H7 (cell line): ENCODE measurements around the gene ANAPC2. TPM values are rescaled to one million over a fixed set of nuclear protein-coding genes. Genes with fewer than 3 reads are reported as not detected.
"Not testable (repeated sequence)": the region's sequence is repeated elsewhere in the genome, so short reads cannot be mapped to it uniquely, and the experiment has no call there.

Experiments used
- DNase-seq: peaks from one replicate; pipeline ENCODE4 v3.0.0; 2012
- H3K27me3 ChIP-seq: 2 replicates; pipeline ENCODE4 v1.6.0; 2011; ENCODE audit warnings: mild to moderate bottlenecking, low read length; ENCODE audit not compliant: control insufficient read depth, insufficient read depth
- H3K36me3 ChIP-seq: replicated peaks from 2 replicates; pipeline ENCODE4 v1.5.1; 2011; ENCODE audit warnings: low read length; ENCODE audit not compliant: control insufficient read depth, insufficient read depth
- H3K4me3 ChIP-seq: 2 replicates; pipeline ENCODE4 v1.5.1; 2011; ENCODE audit warnings: low read depth, mild to moderate bottlenecking, control low read depth, low read length, moderate library complexity; ENCODE audit not compliant: insufficient read depth
- total RNA-seq: library from RNA; depleted of rRNA; stranded (reverse); fragments of >200 nt; shearing (Covaris generic); gene quantifications from 2 replicates; pipeline ENCODE4 v1.2.3, GENCODE V29; 2014

Gene ANAPC2
- total RNA-seq, 1 experiment from 2014 or later, result 26.2 TPM

- Histone ChIP-seq H3K4me3 (peak overlapping the region; percentile 1; the same call in 1 of the 2 replicates), H3K27me3 (peaks cover 55% of the 10 kb centered on the region), H3K36me3 (no peaks in the 10 kb centered on the region)
- DNase-seq, result peak; percentile 89
These were observed 50.2 kb downstream of the ANAPC2 start for GRCh38 chr9:137138058-137138721.

- Histone ChIP-seq H3K4me3 (no peak overlapping the region), H3K36me3 (no peaks in the 10 kb centered on the region), H3K27me3 (peaks cover 51% of the 10 kb centered on the region)
- DNase-seq, result peak; percentile 49
These were observed 51.3 kb downstream of the ANAPC2 start for GRCh38 chr9:137136881-137137607.

- Histone ChIP-seq H3K27me3 (peaks cover 48% of the 10 kb centered on the region), H3K4me3 (no peak overlapping the region), H3K36me3 (no peaks in the 10 kb centered on the region)
- DNase-seq, result peak; percentile 86
These were observed 52.0 kb downstream of the ANAPC2 start for GRCh38 chr9:137136261-137136880.

GRCh38 chr9:137135154-137135553, 53.2 kb downstream of the ANAPC2 start:
- H3K36me3 ChIP-seq, H3K4me3 ChIP-seq, DNase-seq: not testable (repeated sequence)
- peaks cover 46% of the 10 kb centered on the region for H3K27me3 ChIP-seq

GRCh38 chr9:137134191-137134590, 54.2 kb downstream of the ANAPC2 start:
- peaks cover 36% of the 10 kb centered on the region for H3K27me3 ChIP-seq

GRCh38 chr9:137130176-137130755, 58.1 kb downstream of the ANAPC2 start:
- Histone ChIP-seq H3K36me3 (no peaks in the 10 kb centered on the region), H3K27me3 (peaks cover 8% of the 10 kb centered on the region), H3K4me3 (peak overlapping the region; percentile 81)
- no peak for DNase-seq

More at GRCh38 chr9:137134191-137134590, 54.2 kb downstream of the ANAPC2 start:
- DNase-seq, result no peak
- H3K36me3 ChIP-seq, result no peaks in the 10 kb centered on the region
- no peak overlapping the region for H3K4me3 ChIP-seq

- Histone ChIP-seq H3K27me3 (peaks cover 8% of the 10 kb centered on the region), H3K36me3 (no peaks in the 10 kb centered on the region), H3K4me3 (peak overlapping the region; percentile 81)
- DNase-seq, result peak; percentile 98
These were observed 58.7 kb downstream of the ANAPC2 start for GRCh38 chr9:137129456-137130175.

GRCh38 chr9:137128862-137129455, 59.4 kb downstream of the ANAPC2 start:
- Histone ChIP-seq H3K27me3 (peaks cover 8% of the 10 kb centered on the region), H3K4me3 (peak overlapping the region; percentile 81), H3K36me3 (no peaks in the 10 kb centered on the region)
- DNase-seq, result peak; percentile 72

GRCh38 chr9:137128158-137128861, 60.0 kb downstream of the ANAPC2 start:
- H3K36me3 ChIP-seq, result no peaks in the 10 kb centered on the region
- DNase-seq, result peak; percentile 51
- H3K27me3 ChIP-seq, result peaks cover 8% of the 10 kb centered on the region
- H3K4me3 ChIP-seq, result no peak overlapping the region; the same call in 1 of the 2 replicates

- Histone ChIP-seq H3K36me3 (no peaks in the 10 kb centered on the region), H3K27me3 (peaks cover 8% of the 10 kb centered on the region), H3K4me3 (no peak overlapping the region)
- peak; percentile 23 for DNase-seq
These were observed 60.8 kb downstream of the ANAPC2 start for GRCh38 chr9:137127301-137128157.

- H3K27me3 ChIP-seq, result peaks cover 8% of the 10 kb centered on the region
- H3K4me3 ChIP-seq, result no peak overlapping the region
- H3K36me3 ChIP-seq, result no peaks in the 10 kb centered on the region
- no peak for DNase-seq
These were observed 61.6 kb downstream of the ANAPC2 start for GRCh38 chr9:137126786-137127185.
